ENCODE measurements around the gene WDSUB1.

The WDSUB1 gene

DNA sequence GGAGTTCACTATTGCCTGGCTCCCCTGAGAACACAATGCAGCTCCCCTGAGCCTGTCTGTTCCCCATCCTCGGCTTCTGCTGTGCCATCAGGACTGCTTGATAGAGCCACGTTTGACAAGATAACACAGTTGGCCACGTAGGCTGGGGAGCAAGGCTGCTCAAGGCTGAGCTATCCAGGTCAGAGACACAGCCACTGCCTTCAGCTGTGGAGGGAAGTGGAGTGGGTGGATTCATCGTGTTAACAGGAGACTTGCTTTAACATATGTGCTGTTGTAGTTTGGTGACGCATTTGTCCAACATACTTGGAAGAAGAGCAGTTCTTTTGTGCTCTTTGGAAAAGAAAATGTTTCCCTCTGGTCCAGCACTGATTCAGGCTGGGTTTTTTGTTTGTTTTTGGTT, 68.8 kb downstream of the WDSUB1 start:
- H3K27me3 ChIP-seq (ENCODE audit: control insufficient read depth in 1 of 2, insufficient read depth in 2 of 2, low read length in 2 of 2): no peaks in the 10 kb centered on the region
- no peaks in the 10 kb centered on the region for H3K9me3 ChIP-seq (ENCODE audit: low read length)
- peaks cover 17% of the 10 kb centered on the region for H3K36me3 ChIP-seq (ENCODE audit: insufficient read depth, low read length)
- H3K4me1 ChIP-seq (ENCODE audit: insufficient read depth, low read length): no peaks in the 10 kb centered on the region
- no peak overlapping the region for H3K27ac ChIP-seq (ENCODE audit: low read depth, low read length)
- no peak overlapping the region for H3K9ac ChIP-seq (ENCODE audit: low read length)
- no peak overlapping the region for H3K4me3 ChIP-seq (ENCODE audit: low read depth in 1 of 2, low read length in 2 of 2)

GRCh38 chr2:159215116-159215515, 71.4 kb downstream of the WDSUB1 start:
- peaks cover 22% of the 10 kb centered on the region for H3K36me3 ChIP-seq (ENCODE audit: insufficient read depth, low read length)

GRCh38 chr2:159214325-159214865, 72.1 kb downstream of the WDSUB1 start:
- no peaks in the 10 kb centered on the region for H3K9me3 ChIP-seq (ENCODE audit: low read length)
- H3K36me3 ChIP-seq (ENCODE audit: insufficient read depth, low read length): peaks cover 16% of the 10 kb centered on the region
- H3K27ac ChIP-seq (ENCODE audit: low read depth, low read length): no peak overlapping the region
- H3K4me3 ChIP-seq (ENCODE audit: low read depth in 1 of 2, low read length in 2 of 2): no peak overlapping the region
- H3K9ac ChIP-seq (ENCODE audit: low read length): no peak overlapping the region
- no peaks in the 10 kb centered on the region for H3K27me3 ChIP-seq (ENCODE audit: control insufficient read depth in 1 of 2, insufficient read depth in 2 of 2, low read length in 2 of 2)
- H3K4me1 ChIP-seq (ENCODE audit: insufficient read depth, low read length): no peaks in the 10 kb centered on the region

More at GRCh38 chr2:159215116-159215515, 71.4 kb downstream of the WDSUB1 start:
- Histone ChIP-seq H3K9ac (ENCODE audit: low read length) (no peak overlapping the region), H3K4me3 (ENCODE audit: low read depth in 1 of 2, low read length in 2 of 2) (no peak overlapping the region), H3K27me3 (ENCODE audit: control insufficient read depth in 1 of 2, insufficient read depth in 2 of 2, low read length in 2 of 2) (no peaks in the 10 kb centered on the region), H3K9me3 (ENCODE audit: low read length) (no peaks in the 10 kb centered on the region), H3K27ac (ENCODE audit: low read depth, low read length) (no peak overlapping the region), H3K4me1 (ENCODE audit: insufficient read depth, low read length) (no peaks in the 10 kb centered on the region)

GRCh38 chr2:159213296-159213695, 73.2 kb downstream of the WDSUB1 start:
- Histone ChIP-seq H3K36me3 (ENCODE audit: insufficient read depth, low read length) (peaks cover 11% of the 10 kb centered on the region), H3K9me3 (ENCODE audit: low read length) (no peaks in the 10 kb centered on the region), H3K27ac (ENCODE audit: low read depth, low read length) (no peak overlapping the region)

DNA sequence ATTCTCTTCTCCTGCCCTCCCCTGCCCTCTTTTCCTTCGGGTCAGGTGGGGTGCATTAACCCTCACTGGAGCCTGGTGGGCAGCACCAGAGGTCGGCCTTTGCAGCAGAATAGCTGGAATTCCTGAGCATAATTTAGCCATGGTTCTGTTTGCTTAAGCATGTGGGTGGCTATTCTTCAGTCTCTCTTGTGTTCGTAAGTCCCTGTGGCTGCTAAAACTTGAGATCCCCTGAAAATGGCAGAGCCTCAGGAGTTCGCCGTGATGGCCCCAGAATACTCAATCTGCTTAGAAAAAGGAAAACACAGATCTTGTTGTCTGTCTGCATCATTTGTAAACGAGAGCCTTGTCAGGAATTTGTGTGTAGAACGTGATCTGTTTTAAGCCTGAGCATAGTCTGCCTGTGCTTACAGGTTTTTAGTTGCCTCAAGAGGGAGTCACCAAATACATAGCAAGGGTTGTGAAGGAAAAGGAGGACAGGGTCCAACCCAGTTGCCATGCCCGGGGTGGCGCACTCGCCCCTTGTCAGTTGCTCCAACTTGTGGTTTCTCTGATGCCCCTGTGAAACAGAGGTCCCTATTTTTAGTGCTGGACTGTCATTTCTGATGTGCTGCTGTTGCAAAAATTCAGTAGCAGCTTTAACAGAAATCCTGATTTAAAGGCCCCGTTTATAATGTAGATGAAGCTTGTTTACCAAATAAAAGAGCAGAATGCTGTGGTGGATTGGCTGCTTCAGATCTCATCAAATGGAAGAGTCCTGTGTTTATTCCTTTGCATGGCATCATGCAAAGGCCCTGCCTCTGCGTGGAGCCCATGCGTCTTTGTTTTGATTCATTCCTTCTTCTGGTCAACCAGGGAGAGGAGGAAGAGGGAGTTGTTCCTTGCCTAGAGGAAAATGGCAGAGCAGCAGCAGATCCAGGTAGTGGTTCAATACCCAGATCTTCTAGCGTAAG, 74.8 kb downstream of the WDSUB1 start:
- Histone ChIP-seq H3K9ac (ENCODE audit: low read length) (no peak overlapping the region), H3K36me3 (ENCODE audit: insufficient read depth, low read length) (peaks cover 6% of the 10 kb centered on the region), H3K4me3 (ENCODE audit: low read depth in 1 of 2, low read length in 2 of 2) (no peak overlapping the region), H3K27me3 (ENCODE audit: control insufficient read depth in 1 of 2, insufficient read depth in 2 of 2, low read length in 2 of 2) (no peaks in the 10 kb centered on the region), H3K9me3 (ENCODE audit: low read length) (no peaks in the 10 kb centered on the region), H3K27ac (ENCODE audit: low read depth, low read length) (no peak overlapping the region), H3K4me1 (ENCODE audit: insufficient read depth, low read length) (no peaks in the 10 kb centered on the region)

More at GRCh38 chr2:159213296-159213695, 73.2 kb downstream of the WDSUB1 start:
- H3K27me3 ChIP-seq (ENCODE audit: control insufficient read depth in 1 of 2, insufficient read depth in 2 of 2, low read length in 2 of 2): no peaks in the 10 kb centered on the region
- H3K9ac ChIP-seq (ENCODE audit: low read length): no peak overlapping the region
- no peaks in the 10 kb centered on the region for H3K4me1 ChIP-seq (ENCODE audit: insufficient read depth, low read length)
- no peak overlapping the region for H3K4me3 ChIP-seq (ENCODE audit: low read depth in 1 of 2, low read length in 2 of 2)

- Histone ChIP-seq H3K4me3 (ENCODE audit: low read depth in 1 of 2, low read length in 2 of 2) (no peak overlapping the region), H3K36me3 (ENCODE audit: insufficient read depth, low read length) (peaks cover 12% of the 10 kb centered on the region), H3K4me1 (ENCODE audit: insufficient read depth, low read length) (no peaks in the 10 kb centered on the region), H3K27ac (ENCODE audit: low read depth, low read length) (no peak overlapping the region), H3K9me3 (ENCODE audit: low read length) (no peaks in the 10 kb centered on the region), H3K9ac (ENCODE audit: low read length) (no peak overlapping the region), H3K27me3 (ENCODE audit: control insufficient read depth in 1 of 2, insufficient read depth in 2 of 2, low read length in 2 of 2) (no peaks in the 10 kb centered on the region)
These were observed 76.9 kb downstream of the WDSUB1 start for GRCh38 chr2:159209341-159210306.

DNA sequence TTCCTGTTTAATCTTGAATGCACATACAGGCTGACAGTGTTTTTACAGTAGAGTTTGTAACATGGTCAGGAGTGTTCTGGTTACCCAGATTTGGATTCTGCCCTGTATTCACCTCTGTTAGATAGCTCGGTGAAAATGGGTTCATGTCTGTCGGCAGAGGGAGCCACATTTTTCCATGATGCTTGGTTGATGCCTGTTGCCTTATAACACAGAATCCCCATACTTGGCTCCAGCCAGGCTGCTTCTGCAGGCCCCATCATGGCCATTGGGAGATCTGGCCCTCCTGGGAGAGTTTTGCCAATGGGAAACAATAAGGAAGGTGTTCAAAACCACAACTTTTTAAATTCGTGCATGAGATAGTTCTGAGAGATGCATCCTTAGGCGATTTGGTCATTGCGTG, 78.1 kb downstream of the WDSUB1 start:
- peaks cover 18% of the 10 kb centered on the region for H3K36me3 ChIP-seq (ENCODE audit: insufficient read depth, low read length)
- no peaks in the 10 kb centered on the region for H3K27me3 ChIP-seq (ENCODE audit: control insufficient read depth in 1 of 2, insufficient read depth in 2 of 2, low read length in 2 of 2)
- H3K9me3 ChIP-seq (ENCODE audit: low read length): no peaks in the 10 kb centered on the region
- H3K9ac ChIP-seq (ENCODE audit: low read length): no peak overlapping the region
- H3K4me3 ChIP-seq (ENCODE audit: low read depth in 1 of 2, low read length in 2 of 2): no peak overlapping the region
- H3K4me1 ChIP-seq (ENCODE audit: insufficient read depth, low read length): no peaks in the 10 kb centered on the region
- no peak overlapping the region for H3K27ac ChIP-seq (ENCODE audit: low read depth, low read length)

DNA sequence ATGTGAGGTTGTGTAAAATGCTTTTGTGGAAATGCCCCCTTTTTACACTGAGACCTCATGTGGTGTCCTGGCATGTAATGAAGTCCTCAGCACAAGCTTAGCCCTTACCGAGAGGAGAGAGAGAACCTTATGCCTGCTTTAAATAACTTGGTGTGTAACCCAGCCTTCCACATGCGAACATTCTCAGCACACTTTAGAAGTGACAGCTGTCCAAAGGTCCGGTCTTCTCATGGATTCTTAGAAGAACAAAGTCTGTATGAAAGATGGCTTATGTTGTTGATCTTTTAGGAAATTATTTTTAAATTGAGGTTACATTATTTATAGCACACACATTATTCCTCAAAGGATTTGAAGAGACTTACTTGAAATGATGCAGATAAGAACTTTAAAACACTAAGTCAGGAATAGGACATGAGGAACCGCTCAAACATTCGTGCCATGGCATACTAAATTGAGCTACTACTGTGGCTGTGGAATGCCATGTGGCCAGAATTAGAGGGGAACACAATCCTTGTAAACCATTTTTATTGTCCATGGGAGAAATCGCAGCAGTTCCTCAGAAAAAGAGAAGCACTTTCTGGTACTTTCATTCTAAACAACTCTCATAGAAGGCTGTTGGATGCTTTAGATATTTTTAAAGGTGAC, 79.6 kb downstream of the WDSUB1 start:
- peaks cover 13% of the 10 kb centered on the region for H3K36me3 ChIP-seq (ENCODE audit: insufficient read depth, low read length)
- H3K9ac ChIP-seq (ENCODE audit: low read length): no peak overlapping the region
- no peaks in the 10 kb centered on the region for H3K27me3 ChIP-seq (ENCODE audit: control insufficient read depth in 1 of 2, insufficient read depth in 2 of 2, low read length in 2 of 2)
- peaks cover 11% of the 10 kb centered on the region for H3K4me1 ChIP-seq (ENCODE audit: insufficient read depth, low read length)
- no peak overlapping the region for H3K27ac ChIP-seq (ENCODE audit: low read depth, low read length)
- H3K9me3 ChIP-seq (ENCODE audit: low read length): no peaks in the 10 kb centered on the region
- no peak overlapping the region for H3K4me3 ChIP-seq (ENCODE audit: low read depth in 1 of 2, low read length in 2 of 2)

DNA sequence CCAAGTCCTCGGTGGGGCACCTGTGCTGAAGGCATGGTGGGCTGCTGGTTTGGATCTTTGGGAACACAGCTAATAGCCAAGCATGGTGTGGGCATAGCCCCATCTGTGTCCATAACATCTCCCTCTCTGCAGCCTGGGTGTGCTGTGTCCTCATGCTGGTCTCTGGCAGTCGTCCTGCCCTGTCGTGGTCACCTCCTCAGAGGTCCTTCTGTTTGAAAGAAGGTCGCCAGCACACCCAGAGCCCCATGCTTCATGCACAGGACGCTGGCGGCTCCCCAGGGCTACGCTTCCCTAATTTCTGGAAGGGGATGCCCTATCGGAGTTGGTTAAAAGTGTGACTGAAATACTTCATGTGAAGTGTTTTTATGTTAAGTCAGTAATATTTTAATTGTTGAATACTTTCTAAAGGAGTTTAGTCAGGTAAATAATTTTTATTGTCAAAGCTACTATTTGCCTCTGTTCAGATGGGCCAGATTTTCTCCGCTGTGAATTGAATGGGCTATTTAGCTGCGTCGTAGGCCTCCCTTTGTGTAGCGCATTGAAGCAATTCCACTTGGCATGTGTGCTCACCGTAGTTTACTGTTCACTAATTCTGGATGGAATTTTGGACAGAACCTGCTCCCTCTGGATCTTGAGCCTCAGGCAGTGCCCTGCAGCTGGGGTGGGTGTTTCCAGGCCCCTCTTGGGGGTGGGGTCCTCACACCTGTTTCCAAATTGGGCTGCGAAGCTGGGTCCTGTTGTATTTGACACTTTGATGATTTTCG, 81.9 kb downstream of the WDSUB1 start:
- Histone ChIP-seq H3K4me1 (ENCODE audit: insufficient read depth, low read length) (peaks cover 26% of the 10 kb centered on the region), H3K4me3 (ENCODE audit: low read depth in 1 of 2, low read length in 2 of 2) (no peak overlapping the region), H3K27me3 (ENCODE audit: control insufficient read depth in 1 of 2, insufficient read depth in 2 of 2, low read length in 2 of 2) (no peaks in the 10 kb centered on the region), H3K27ac (ENCODE audit: low read depth, low read length) (no peak overlapping the region), H3K36me3 (ENCODE audit: insufficient read depth, low read length) (peaks cover 12% of the 10 kb centered on the region), H3K9me3 (ENCODE audit: low read length) (no peaks in the 10 kb centered on the region), H3K9ac (ENCODE audit: low read length) (no peak overlapping the region)

DNA sequence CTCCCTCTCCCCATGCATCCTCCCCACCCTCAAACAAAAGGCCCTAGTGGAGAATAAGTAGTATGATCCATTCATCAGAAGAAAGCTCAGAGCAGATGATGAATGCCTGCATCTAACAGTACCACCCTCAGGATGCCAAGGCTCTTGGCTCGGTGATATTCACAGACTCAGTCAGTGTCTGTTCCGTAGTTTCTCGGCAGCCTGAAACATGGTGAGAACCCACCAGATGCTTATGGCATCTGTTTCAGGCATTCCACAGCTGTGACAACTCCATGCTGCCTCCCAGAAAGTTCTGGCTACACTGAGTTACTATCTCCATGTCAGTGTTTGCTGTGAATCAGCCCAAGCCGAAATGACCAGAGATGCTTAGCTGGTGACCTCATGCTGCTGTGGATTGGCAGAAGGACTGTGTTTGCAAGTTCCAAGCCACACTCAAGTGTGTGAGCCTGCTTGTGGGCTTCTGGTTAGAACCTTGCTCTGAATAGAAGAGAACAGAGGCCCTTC, 83.9 kb downstream of the WDSUB1 start:
- no peak overlapping the region for H3K4me3 ChIP-seq (ENCODE audit: low read depth in 1 of 2, low read length in 2 of 2)
- no peak overlapping the region for H3K9ac ChIP-seq (ENCODE audit: low read length)
- no peaks in the 10 kb centered on the region for H3K9me3 ChIP-seq (ENCODE audit: low read length)
- H3K4me1 ChIP-seq (ENCODE audit: insufficient read depth, low read length): peaks cover 26% of the 10 kb centered on the region
- no peak overlapping the region for H3K27ac ChIP-seq (ENCODE audit: low read depth, low read length)
- H3K27me3 ChIP-seq (ENCODE audit: control insufficient read depth in 1 of 2, insufficient read depth in 2 of 2, low read length in 2 of 2): no peaks in the 10 kb centered on the region
- peaks cover 24% of the 10 kb centered on the region for H3K36me3 ChIP-seq (ENCODE audit: insufficient read depth, low read length)

Measured in muscle layer of colon (tissue), 2 donors.